GM12878 (cell line): ENCODE measurements around the gene KIRREL3. TPM values are rescaled to one million over a fixed set of nuclear protein-coding genes. Genes with fewer than 3 reads are reported as not detected.

Source experiments
- ATAC-seq: fragments of 200-7000 bp; cut with Tn5 transposase; 3 replicates; pipeline ENCODE4 v1.9.1; 2020; ENCODE audit warnings: mild to moderate bottlenecking, moderate library complexity
- BruUV-seq: library from RNA; stranded (reverse); fragments of 400-500 nt; replicated peaks from 2 replicates; lab custom pipeline; 2021; lab: Mats Ljungman, UMichigan
- CTCF ChIA-PET: fragments of 300-600 bp; sonication (Branson Sonifier 250); formaldehyde crosslinking; extraction: SDS; loops from one replicate; lab custom pipeline; 2021; ENCODE audit warnings: inconsistent platforms; lab: Yijun Ruan, JAX
- POLR2A ChIA-PET: fragments of 350-600 bp; formaldehyde crosslinking; extraction: SDS; loops from one replicate; lab custom pipeline; 2021; ENCODE audit warnings: inconsistent platforms; lab: Charles Lee
- RAD21 ChIA-PET: fragments of 300-600 bp; sonication (Branson Sonifier 250); formaldehyde crosslinking; loops from one replicate; lab custom pipeline; 2023; ENCODE audit warnings: antibody characterized with exemption; ENCODE audit not compliant: unreplicated experiment; lab: Charles Lee
- SMC1A ChIA-PET: fragments of 300-600 bp; sonication (Branson Sonifier 250); formaldehyde crosslinking; loops from one replicate; lab custom pipeline; 2023; ENCODE audit not compliant: unreplicated experiment, uncharacterized antibody; lab: Charles Lee
- DNase-seq: peaks from one replicate; pipeline ENCODE4 v3.0.0-alpha.2; 2011; ENCODE audit warnings: low read depth, low spot score
- FAIRE-seq: peaks from 3 replicates; lab custom pipeline; 2011; peaks lifted over from hg19 to GRCh38; lab: Jason Lieb, UNC
- H2AFZ ChIP-seq: 2 replicates; pipeline ENCODE4 v1.6.0; 2011; ENCODE audit warnings: low read depth, low read length, control low read depth; ENCODE audit not compliant: control insufficient read depth
- H3K27ac ChIP-seq: 2 replicates; pipeline ENCODE4 v1.5.1; 2011; ENCODE audit warnings: control low read depth; ENCODE audit not compliant: control insufficient read depth, insufficient read depth
- H3K27me3 ChIP-seq, 2 experiments: replicated peaks in 1 of 2; 2 replicates each; pipeline versions ENCODE4 v1.6.0 to v1.6.1; 2011; ENCODE audit warnings: low read length in 1 of 2; ENCODE audit not compliant: control insufficient read depth in 2 of 2, insufficient read depth in 2 of 2
- H3K36me3 ChIP-seq, 2 experiments: 2 replicates each; pipeline ENCODE4 v1.5.1; 2011; ENCODE audit warnings: low read length in 1 of 2; ENCODE audit not compliant: control insufficient read depth in 2 of 2, insufficient read depth in 2 of 2
- H3K4me1 ChIP-seq: 2 replicates; pipeline ENCODE4 v1.6.1; 2011; ENCODE audit warnings: mild to moderate bottlenecking, low read length, moderate library complexity, mixed read lengths; ENCODE audit not compliant: control insufficient read depth, insufficient read depth
- H3K4me2 ChIP-seq: 2 replicates; pipeline ENCODE4 v1.6.0; 2011; ENCODE audit warnings: control low read depth; ENCODE audit not compliant: control insufficient read depth, insufficient read depth
- H3K4me3 ChIP-seq: fragments of 200-600 bp; sonication (generic); 2 replicates; pipeline ENCODE4 v1.5.1; 2016
- H3K79me2 ChIP-seq: 2 replicates; pipeline ENCODE4 v1.6.0; 2011; ENCODE audit warnings: low read length; ENCODE audit not compliant: control insufficient read depth, insufficient read depth
- H3K9ac ChIP-seq: 2 replicates; pipeline ENCODE4 v1.8.0; 2011; ENCODE audit warnings: low read length, control low read depth, mixed read lengths; ENCODE audit not compliant: control insufficient read depth, insufficient read depth
- H3K9me3 ChIP-seq: replicated peaks from 3 replicates; pipeline ENCODE4 v1.5.1; 2011; ENCODE audit warnings: mild to moderate bottlenecking, low read length; ENCODE audit not compliant: control insufficient read depth, insufficient read depth
- H4K20me1 ChIP-seq: 2 replicates; pipeline ENCODE4 v1.6.0; 2011; ENCODE audit not compliant: control insufficient read depth, insufficient read depth
- ATF3 ChIP-seq: IDR thresholded peaks from 2 replicates; pipeline ENCODE4 v1.6.1; 2011; ENCODE audit warnings: low read depth, mild to moderate bottlenecking, low read length, moderate library complexity, borderline replicate concordance; ENCODE audit errors: extremely low read depth
- BRCA1 ChIP-seq: IDR thresholded peaks from 2 replicates; pipeline ENCODE4 v1.6.1; 2011; ENCODE audit warnings: low read depth, low read length, improper control_type of control experiment
- FOXK2 ChIP-seq: fragments of 450-650 bp; IDR thresholded peaks from 2 replicates; pipeline ENCODE4 v1.6.1; 2017; ENCODE audit warnings: mild to moderate bottlenecking, moderate library complexity
- HCFC1 ChIP-seq: fragments of 150-350 bp; IDR thresholded peaks from 2 replicates; pipeline ENCODE4 v1.6.1; 2014; ENCODE audit warnings: low read length
- NKRF ChIP-seq: fragments of 450-650 bp; conservative IDR thresholded peaks from 2 replicates; pipeline ENCODE4 v1.6.1; 2017; ENCODE audit warnings: mild to moderate bottlenecking, moderate library complexity
- POLR2A ChIP-seq: IDR thresholded peaks from 2 replicates; pipeline ENCODE4 v1.6.1; 2011; ENCODE audit warnings: low read depth, mild to moderate bottlenecking, low read length
- RCOR1 ChIP-seq: conservative IDR thresholded peaks from 2 replicates; pipeline ENCODE4 v1.6.1; 2012; ENCODE audit warnings: low read depth, low read length, improper control_type of control experiment
- USF2 ChIP-seq: IDR thresholded peaks from 2 replicates; pipeline ENCODE4 v1.6.1; 2011; ENCODE audit warnings: low read depth, low read length, improper control_type of control experiment, borderline replicate concordance
- ZNF24 ChIP-seq: fragments of 450-650 bp; IDR thresholded peaks from 2 replicates; pipeline ENCODE4 v1.6.1; 2017; ENCODE audit warnings: antibody characterized with exemption, mild to moderate bottlenecking
- WGBS: methylation state at CpG from one replicate; pipeline ENCODE4 v1.1.6; 2016; ENCODE audit warnings: low lambda C conversion rate; ENCODE audit not compliant: insufficient replicate concordance, insufficient coverage; ENCODE audit errors: missing lambda C conversion rate; 5-methylcytosine and 5-hydroxymethylcytosine counted together
- in situ Hi-C: fragments of 300-500 bp; cut with MboI; formaldehyde crosslinking; loops from 9 replicates; pipeline ENCODE4 v1.14.3; 2018; ENCODE audit warnings: mixed read lengths
- intact Hi-C: fragments of 100-400 bp; cut with micrococcal nuclease; formaldehyde crosslinking; loops from one replicate; pipeline ENCODE4 v1.14.2; 2022; ENCODE audit not compliant: unreplicated experiment
- polyA plus RNA-seq, 11 experiments: library from polyadenylated mRNA; depleted of rRNA in 4 of 11; unstranded in 6 of 11; stranded (reverse) in 5 of 11; fragments of >200 nt; fragmentation: Nextera tagmentation in 4 of 11; fragmentation: Illumina TruSeq in 1 of 11; extraction: Ambion mirVana in 4 of 11; extraction: Trizol in 1 of 11; gene quantifications; 1 replicate in 1 of 11; 2 replicates in 10 of 11; pipeline versions ENCODE4 v1.2.1 to v1.2.3, GENCODE V29; 2011 to 2016; ENCODE audit warnings: inconsistent platforms in 2 of 11, missing spikeins in 2 of 11, low read depth in 1 of 11
- total RNA-seq, 4 experiments: library from RNA; depleted of rRNA in 3 of 4; stranded (reverse); fragments of >200 nt in 3 of 4; fragmentation: Illumina TruSeq in 1 of 4; extraction: Trizol in 1 of 4; gene quantifications; 2 replicates each; pipeline versions ENCODE4 v1.2.1 to v1.2.3, GENCODE V29; 2013 to 2021
- TF ChIP-seq, protein P1 (sequence below): IDR thresholded peaks from 2 replicates; pipeline ENCODE4 v1.6.1; 2011; ENCODE audit warnings: mild to moderate bottlenecking, low read depth, low read length, moderate library complexity; ENCODE audit not compliant: insufficient replicate concordance

Gene KIRREL3
- total and polyA plus RNA-seq, 10 of the 15 experiments (the other 5 are each of a cell fraction or from before 2014, with no cell fraction given) = under 0.01 TPM; not detected in 9

DNA sequence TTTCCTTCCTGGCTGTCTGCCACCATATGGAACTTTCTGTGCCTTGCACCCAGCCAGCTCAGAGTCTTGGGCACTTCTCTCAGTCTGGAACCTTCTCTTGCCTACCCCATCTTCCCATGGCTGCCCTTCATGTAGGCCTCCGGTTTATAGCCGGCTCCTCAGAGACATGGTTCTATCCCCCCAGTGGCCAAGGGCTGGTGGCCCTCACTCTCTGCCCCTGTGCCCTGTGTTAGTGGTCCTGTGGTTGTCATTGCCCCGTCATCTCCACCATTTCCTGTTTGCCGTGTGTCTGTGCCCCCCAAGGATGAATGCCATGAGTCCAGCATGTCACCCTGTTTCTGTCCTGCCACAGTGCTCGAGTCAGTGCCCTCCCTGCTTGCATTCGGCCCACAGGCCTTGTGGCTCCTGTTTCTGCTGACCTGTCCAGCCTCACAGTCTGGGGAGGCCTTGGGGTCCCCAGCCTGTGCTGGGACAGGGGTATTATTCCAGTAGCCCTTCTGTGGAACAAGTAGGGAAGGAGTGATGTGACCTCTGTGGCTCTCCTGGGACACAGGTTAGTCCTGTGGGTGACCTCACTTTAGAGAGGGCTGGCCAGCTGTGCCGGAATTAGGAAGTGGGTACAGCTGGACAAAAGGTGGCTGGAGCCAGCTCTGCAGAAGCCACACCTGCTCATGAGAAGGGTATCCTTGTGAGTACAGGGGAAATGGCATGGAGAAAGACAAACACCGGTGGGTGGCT lies 614.4 kb downstream of the KIRREL3 start:
- FAIRE-seq = no peak
- Histone ChIP-seq H3K9me3 (no peaks in the 10 kb centered on the region), H3K36me3 (no peaks in the 10 kb centered on the region), H3K4me2 (no peak overlapping the region), H3K27me3 (no peaks in the 10 kb centered on the region), H3K4me3 (no peak overlapping the region), H3K9ac (no peak overlapping the region), H3K79me2 (no peaks in the 10 kb centered on the region), H3K27ac (no peak overlapping the region), H3K4me1 (no peaks in the 10 kb centered on the region), H2AFZ (no peak overlapping the region), H4K20me1 (no peaks in the 10 kb centered on the region)
- BruUV-seq = no TSS peak
- intact Hi-C loops = no loop called here
- RAD21 ChIA-PET = no interaction called here
- POLR2A ChIA-PET = interaction anchor here (0.6 kb wide), 1 partner anchor 9 kb away, joined by 6 read pairs; no protein-coding TSS in a partner anchor
- CTCF ChIA-PET = interaction anchor here (0.6 kb wide), 1 partner anchor 792 kb away, joined by 3 read pairs; no protein-coding TSS in a partner anchor
- no peak for DNase-seq
- 32% methylated on average over 8 of the region's 8 CpGs for WGBS
- SMC1A ChIA-PET = no interaction called here
- TF ChIP-seq HCFC1 (no peak), USF2 (no peak), BRCA1 (no peak), RCOR1 (no peak), FOXK2 (no peak), ATF3 (no peak), ZNF24 (no peak), NKRF (no peak), POLR2A (no peak)
- TF ChIP-seq, protein P1, sequence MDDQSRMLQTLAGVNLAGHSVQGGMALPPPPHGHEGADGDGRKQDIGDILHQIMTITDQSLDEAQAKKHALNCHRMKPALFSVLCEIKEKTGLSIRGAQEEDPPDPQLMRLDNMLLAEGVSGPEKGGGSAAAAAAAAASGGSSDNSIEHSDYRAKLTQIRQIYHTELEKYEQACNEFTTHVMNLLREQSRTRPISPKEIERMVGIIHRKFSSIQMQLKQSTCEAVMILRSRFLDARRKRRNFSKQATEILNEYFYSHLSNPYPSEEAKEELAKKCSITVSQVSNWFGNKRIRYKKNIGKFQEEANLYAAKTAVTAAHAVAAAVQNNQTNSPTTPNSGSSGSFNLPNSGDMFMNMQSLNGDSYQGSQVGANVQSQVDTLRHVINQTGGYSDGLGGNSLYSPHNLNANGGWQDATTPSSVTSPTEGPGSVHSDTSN = no peak
- in situ Hi-C loops = no loop called here
- no peak for ATAC-seq
